Brain microvascular endothelial cell (primary cell): ENCODE measurements around the gene OR51A2.

Source experiments
- DNase-seq: peaks from one replicate; pipeline ENCODE4 v3.0.0-alpha.2; 2020
- H3K27ac ChIP-seq: fragments of 250-450 bp; sonication (Bioruptor Pico); 2 replicates; pipeline ENCODE4 v1.5.1; 2020; ENCODE audit warnings: mild to moderate bottlenecking, moderate library complexity
- H3K27me3 ChIP-seq: fragments of 250-450 bp; sonication (Bioruptor Pico); replicated peaks from 2 replicates; pipeline ENCODE4 v1.5.1; 2020; ENCODE audit warnings: mild to moderate bottlenecking
- H3K36me3 ChIP-seq: fragments of 250-450 bp; sonication (Bioruptor Pico); replicated peaks from 2 replicates; pipeline ENCODE4 v1.5.1; 2020; ENCODE audit warnings: mild to moderate bottlenecking
- H3K4me3 ChIP-seq: 2 replicates; pipeline ENCODE4 v1.5.1; 2011; ENCODE audit warnings: low read depth, mild to moderate bottlenecking, control low read depth, low read length, moderate library complexity
- CTCF ChIP-seq: IDR thresholded peaks from 2 replicates; pipeline ENCODE4 v1.5.1; 2011; ENCODE audit warnings: low read depth, mild to moderate bottlenecking, moderate library complexity, low read length, control low read depth, inconsistent platforms; ENCODE audit errors: missing control alignments
- in situ Hi-C: cut with HindIII; loops from 2 replicates; pipeline ENCODE4 v1.10.0; 2017; ENCODE audit warnings: low sequenced_read_pairs, low pct_ligation_motif_present

OR51A2 gene

GRCh38 chr11:4979036-4979435 lies 23.5 kb upstream of the OR51A2 start:
- in situ Hi-C loops = no loop called here
- no peak for TF ChIP-seq CTCF
- no peak for DNase-seq
- Histone ChIP-seq H3K4me3 (no peak overlapping the region), H3K27me3 (no peaks in the 10 kb centered on the region), H3K36me3 (no peaks in the 10 kb centered on the region), H3K27ac (no peak overlapping the region)

- no peaks in the 10 kb centered on the region for H3K27me3 ChIP-seq
- H3K27ac ChIP-seq = no peak overlapping the region
Measured at GRCh38 chr11:4975436-4975835, 19.9 kb upstream of the OR51A2 start.

GRCh38 chr11:4962816-4963215 lies 7.3 kb upstream of the OR51A2 start:
- in situ Hi-C loops = no loop called here

More at GRCh38 chr11:4975436-4975835, 19.9 kb upstream of the OR51A2 start:
- in situ Hi-C loops = no loop called here
- no peaks in the 10 kb centered on the region for H3K36me3 ChIP-seq
- TF ChIP-seq CTCF = no peak
- no peak for DNase-seq
- no peak overlapping the region for H3K4me3 ChIP-seq

GRCh38 chr11:4960877-4961276 lies 5.4 kb upstream of the OR51A2 start:
- no peak for DNase-seq
- Histone ChIP-seq H3K27ac (no peak overlapping the region), H3K27me3 (no peaks in the 10 kb centered on the region), H3K36me3 (no peaks in the 10 kb centered on the region), H3K4me3 (no peak overlapping the region)
- no peak for TF ChIP-seq CTCF
- in situ Hi-C loops = no loop called here

More at GRCh38 chr11:4962816-4963215, 7.3 kb upstream of the OR51A2 start:
- no peak overlapping the region for H3K4me3 ChIP-seq
- no peaks in the 10 kb centered on the region for H3K36me3 ChIP-seq
- no peaks in the 10 kb centered on the region for H3K27me3 ChIP-seq
- TF ChIP-seq CTCF = no peak
- H3K27ac ChIP-seq = no peak overlapping the region
- no peak for DNase-seq

GRCh38 chr11:4957396-4957795 lies 1.9 kb upstream of the OR51A2 start:
- Histone ChIP-seq H3K27ac (no peak overlapping the region), H3K36me3 (no peaks in the 10 kb centered on the region), H3K4me3 (no peak overlapping the region), H3K27me3 (no peaks in the 10 kb centered on the region)
- in situ Hi-C loops = no loop called here
- no peak for DNase-seq
- no peak for TF ChIP-seq CTCF

GRCh38 chr11:4947505-4947904 lies 8.0 kb downstream of the OR51A2 start, which contains the start of gene OR51A4:
TSS of gene OR51A4 (minus strand) at chr11:4947605. CDS start at chr11:4947100, 505 bp downstream.
- Histone ChIP-seq H3K27ac (no peak within 1 kb of the TSS), H3K4me3 (no peak within 1 kb of the TSS), H3K27me3 (no peaks in the 10 kb centered on the region), H3K36me3 (no peaks in the 10 kb centered on the region)
- in situ Hi-C loops = no loop called here
- DNase-seq = no peak
- no peak for TF ChIP-seq CTCF
